Measurements from ENCODE around the gene ARHGAP15.

The ARHGAP15 gene

DNA sequence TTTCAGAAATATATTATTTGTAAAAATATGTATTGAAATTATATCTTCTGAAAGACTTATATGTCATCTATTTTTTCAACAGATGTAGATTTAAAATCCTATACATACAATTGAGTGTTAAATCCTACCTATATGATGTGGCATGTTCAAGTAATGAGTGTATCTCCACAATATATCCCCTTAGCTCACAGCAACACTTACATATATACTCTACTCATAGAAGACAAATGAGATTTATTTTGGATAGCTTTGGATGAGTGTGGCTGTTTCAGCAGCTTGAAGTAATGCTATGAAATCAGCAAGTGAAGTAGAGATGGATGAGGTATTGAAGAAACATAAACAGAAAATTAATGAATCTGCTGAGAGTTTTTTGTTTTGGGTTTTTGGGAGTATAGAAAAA lies 263.1 kb downstream of the ARHGAP15 start:
- no peak for DNase-seq (ENCODE audit: low read depth in 2 of 2, low spot score in 1 of 2)

DNA sequence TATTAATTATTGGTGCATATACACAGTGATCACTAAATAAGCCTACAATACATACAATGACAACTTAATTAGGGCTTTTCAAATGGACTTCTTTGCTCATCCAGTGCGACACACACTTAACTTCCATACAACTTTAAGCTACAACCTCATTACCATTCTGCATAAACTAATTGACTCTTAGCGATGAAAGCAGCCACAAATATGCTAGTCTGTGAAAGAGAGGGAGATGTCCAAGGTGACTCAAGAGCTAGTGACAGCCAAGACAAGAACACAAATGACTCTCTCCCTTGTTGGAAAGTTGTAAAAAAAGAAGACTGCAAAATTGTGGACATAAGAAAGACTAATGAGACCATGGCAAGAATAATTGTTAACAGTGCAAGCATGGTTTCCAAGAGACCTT lies 264.8 kb downstream of the ARHGAP15 start:
- DNase-seq (ENCODE audit: low read depth in 2 of 2, low spot score in 1 of 2) = no peak

DNA sequence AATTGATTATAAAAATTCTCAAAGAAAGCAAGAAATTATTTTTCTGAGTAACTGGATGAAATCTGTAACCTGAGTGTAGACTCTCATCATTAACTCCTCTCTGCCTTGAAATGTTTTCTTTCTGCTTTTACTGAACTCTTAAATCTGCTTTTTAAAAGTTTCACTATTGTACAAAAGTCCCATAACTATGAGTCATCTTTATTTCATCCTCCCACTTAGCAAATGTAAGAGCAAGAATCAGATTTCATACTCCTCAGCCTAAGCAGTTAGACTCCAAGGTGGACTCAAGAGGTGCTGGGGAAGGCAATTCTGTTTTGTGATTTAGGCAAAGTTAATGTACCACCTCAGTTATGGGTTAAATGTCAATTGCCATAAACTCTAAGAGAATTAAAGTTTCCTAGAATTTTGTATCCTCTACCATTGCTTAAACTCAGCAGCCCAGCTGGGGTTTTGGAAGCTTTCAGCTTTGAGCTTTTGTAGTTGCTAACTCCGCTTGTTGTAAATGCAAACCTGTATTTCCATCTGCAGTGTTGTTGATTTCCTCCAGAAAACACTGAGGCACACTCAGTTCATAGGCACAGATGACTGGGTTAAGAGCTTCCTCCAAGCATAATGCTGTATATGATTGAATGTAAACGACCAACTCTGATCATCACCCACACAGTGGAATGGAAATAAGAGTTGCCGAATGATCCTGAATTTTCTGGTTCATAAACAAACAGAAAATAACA lies 268.8 kb downstream of the ARHGAP15 start:
- DNase-seq (ENCODE audit: low read depth in 2 of 2, low spot score in 1 of 2) = no peak

DNA sequence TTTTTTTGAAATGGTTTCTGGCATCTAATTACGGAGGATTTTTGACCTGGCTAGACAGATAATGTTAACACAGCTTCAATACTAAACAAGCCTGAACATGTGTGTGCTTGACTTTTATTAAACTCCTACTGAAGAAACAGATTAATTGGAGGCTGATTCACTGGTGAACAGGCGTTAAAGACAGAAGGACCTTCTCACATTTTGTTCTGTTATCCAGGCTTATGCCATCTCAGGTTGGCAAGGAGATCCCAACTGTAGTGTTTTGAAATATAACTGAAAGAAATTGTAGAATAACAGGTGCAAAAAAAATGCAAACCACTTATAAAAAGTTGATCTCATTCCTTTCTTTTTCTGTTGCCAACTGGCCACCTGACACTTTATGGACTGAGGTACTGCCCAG lies 269.6 kb downstream of the ARHGAP15 start:
- no peak for DNase-seq (ENCODE audit: low read depth in 2 of 2, low spot score in 1 of 2)

DNA sequence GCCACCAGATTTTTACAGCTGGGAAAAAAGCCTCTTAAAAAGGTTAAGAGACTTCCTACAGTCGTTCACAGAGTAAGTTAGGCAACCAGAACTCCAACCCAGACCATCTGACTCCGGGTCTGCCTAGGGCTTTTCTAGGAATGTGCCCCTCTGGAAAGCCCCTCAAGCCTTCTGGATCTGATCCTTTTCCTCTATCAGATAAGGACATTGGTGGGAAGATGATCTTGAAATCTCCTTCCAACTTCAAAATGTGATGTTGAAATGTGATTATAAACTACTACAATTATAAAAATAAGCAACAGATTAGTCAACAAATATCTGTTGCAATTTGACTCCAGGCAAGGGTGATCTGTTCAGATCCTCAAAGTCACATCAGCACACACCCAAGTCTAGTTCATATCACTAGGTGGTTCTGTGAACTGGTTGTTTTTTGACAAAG lies 270.4 kb downstream of the ARHGAP15 start:
- DNase-seq (ENCODE audit: low read depth in 2 of 2, low spot score in 1 of 2) = no peak

DNA sequence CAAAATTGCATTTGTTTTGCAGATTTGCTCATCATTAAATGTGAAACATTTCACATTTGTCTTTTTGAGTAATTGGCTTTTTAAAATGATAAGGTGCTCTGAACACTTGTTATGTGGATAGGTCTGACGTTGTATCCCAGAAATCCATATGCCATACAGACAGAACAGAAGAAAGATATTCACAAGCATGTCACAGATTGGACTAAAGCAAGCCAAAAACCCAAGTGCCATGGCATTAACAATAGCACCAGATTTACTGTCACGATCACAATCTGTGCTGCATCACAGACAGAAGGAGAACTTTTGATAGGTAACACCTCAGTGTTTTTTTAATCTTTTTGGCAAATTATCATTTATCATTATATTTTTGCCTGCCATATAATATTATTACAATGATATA lies 272.6 kb downstream of the ARHGAP15 start:
- no peak for DNase-seq (ENCODE audit: low read depth in 2 of 2, low spot score in 1 of 2)

DNA sequence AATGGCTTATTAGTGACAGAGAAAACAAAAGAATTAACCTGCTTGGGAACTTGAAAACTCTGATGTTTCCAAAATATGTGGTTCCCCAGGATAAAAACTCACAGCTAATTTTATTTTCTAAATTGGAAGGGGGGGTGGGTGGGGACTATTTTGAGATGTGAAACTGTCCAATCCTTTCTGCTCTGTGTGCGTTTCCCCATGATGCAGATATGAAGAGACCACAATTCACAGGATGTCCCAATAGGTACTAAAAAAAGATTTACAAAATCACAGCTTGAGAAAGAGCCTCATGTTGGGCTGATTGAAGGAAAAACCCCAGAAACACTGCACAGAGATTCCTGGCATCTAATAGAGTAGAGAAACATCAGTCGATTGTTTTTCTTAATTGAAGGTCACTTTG lies 273.2 kb downstream of the ARHGAP15 start:
- no peak for DNase-seq (ENCODE audit: low read depth in 2 of 2, low spot score in 1 of 2)

DNA sequence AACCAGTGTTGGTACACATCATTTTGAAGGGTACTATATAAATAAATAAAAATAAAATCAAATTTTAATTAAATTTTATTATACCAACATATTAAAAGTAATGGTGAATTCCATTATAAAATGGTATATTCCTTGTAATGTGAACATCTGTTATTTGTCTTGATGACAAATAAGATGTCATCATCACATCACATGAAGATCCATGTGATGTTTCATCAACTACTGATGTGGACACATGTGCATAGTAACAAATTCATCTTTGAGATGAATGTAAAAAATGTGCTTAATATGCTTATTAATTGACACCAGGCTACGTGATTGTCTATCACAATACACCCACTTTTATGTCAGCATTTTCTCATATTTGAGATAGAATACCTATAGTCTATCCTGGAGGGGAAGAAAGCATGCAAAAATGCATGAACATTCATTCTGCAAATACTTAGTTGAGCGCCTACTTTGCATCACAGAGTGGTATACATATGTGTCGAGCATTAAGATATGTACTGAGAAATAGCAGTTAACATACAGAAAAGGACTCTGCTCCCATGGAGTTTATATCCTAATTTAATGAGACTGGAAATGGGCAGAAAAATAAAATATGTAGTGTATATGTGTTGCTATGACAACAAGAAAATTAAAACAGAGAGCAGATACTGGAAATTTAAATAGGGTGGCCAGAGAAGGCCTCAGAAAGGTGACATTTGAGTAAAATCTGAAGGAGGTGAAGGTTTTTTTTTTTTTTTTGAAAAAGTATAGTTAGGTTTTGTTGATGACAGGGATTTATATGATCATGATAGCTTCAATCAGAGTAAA lies 281.1 kb downstream of the ARHGAP15 start:
- no peak for DNase-seq (ENCODE audit: low read depth in 2 of 2, low spot score in 1 of 2)

DNA sequence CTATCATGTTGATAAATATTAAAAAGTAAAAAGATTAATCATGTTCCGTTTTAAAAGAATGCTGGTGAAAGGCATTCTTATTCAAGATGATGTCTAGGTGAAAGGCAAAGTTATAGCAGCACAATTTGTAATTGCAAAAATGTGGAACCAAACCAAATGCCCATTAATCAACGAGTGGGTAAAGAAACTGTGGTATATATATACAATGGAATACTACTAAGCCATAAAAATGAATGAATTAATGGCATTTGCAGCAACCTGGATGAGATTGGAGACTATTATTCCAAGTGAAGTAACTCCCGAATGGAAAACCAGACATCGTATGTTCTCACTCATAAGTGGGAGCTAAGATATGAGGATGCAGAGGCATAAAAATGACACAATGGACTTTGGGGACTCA lies 286.4 kb downstream of the ARHGAP15 start:
- DNase-seq (ENCODE audit: low read depth in 2 of 2, low spot score in 1 of 2) = no peak

DNA sequence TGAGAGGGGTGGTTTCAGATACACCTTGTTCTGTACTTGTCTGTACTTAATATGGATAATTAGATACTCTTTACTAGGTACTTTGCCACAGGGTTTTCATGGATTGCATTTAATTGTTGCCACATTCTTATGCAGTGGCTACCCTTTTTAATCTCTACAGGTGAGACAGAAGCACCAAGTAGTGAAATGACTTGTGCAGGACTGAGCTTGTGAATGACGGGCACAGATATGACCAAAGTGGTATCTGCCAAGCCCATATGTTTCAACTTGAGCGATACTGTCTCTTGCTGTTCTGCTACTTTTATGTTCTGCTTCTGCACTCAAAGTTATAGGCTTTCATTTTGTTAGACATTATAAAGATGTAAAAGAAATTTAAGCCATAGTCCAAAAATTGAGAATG lies 288.2 kb downstream of the ARHGAP15 start:
- DNase-seq (ENCODE audit: low read depth in 2 of 2, low spot score in 1 of 2) = no peak

DNA sequence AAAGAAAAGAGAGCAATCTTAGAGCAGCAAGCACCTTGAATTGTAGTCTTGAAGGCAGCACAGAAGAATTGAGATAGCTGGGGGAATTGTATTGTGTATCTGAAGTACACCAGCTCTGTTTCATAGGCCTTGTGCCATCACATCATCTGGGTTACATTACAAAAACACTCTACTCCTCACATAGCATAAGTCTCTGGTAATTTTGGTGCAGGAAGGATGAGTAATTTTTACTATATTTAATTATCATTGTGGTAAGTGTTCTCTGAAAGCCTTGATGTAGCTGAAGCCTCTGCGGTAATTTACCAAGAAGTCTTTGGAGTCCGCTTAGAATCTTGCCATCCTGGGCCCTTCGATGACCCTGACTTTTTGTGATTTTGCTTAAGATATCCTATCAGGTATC lies 291.1 kb downstream of the ARHGAP15 start:
- no peak for DNase-seq (ENCODE audit: low read depth in 2 of 2, low spot score in 1 of 2)

DNA sequence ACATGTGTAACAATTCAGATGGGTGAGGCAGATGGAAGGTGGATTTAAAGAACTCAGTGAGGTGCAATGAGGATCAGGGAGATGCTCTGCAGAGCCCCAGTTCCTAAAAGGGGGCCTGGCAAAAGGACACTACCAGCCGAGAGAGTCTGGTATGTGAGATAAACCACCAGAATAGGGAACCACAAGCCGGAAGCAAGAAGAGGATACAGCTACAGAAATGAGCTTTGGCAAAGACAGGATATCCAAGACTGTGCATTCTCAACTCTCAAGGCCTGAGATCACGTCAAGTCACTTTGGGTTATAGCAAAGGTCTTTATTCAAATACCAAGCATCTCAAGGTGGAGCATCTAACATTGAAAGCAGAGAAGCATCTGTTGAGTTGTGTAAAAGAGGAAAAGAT lies 293.5 kb downstream of the ARHGAP15 start:
- DNase-seq (ENCODE audit: low read depth in 2 of 2, low spot score in 1 of 2) = no peak

DNA sequence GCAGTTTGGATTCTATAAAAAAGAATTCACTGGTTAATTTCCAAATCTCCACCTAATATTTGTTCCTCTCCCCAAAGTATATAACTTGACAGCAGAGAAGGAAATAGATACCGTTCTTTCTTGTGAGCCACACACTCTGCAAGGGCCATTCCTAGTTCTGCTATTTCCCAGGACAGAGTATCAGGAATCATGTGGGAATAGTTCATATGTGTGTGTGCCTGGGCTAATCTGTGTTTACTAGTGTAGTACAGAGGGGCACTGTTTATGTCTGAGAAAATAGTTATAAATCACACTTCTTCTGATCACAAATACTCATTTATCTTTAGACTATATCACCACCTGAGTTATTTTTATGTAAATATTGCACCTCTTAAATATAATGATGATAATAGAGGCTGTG lies 296.7 kb downstream of the ARHGAP15 start:
- no peak for DNase-seq (ENCODE audit: low read depth in 2 of 2, low spot score in 1 of 2)

DNA sequence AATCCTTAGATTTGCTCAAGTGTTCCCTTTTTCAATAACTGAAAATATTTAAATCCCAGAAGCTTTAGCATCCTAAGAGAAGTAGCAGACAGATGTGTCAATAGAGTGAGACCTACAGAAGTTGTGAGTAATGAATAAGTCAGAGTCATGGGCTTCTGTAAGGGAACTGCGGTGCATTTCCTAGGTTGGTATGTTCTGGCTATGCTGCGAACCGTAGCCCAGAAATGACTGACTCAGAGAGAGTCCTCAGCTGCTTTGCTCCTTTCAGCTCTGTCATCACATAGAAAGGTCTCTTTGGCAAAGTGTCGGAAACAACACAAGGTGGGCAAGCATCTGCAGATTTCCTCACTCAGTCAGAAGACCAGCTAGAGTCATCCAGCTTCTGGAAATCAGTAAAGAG lies 297.1 kb downstream of the ARHGAP15 start:
- DNase-seq (ENCODE audit: low read depth in 2 of 2, low spot score in 1 of 2) = no peak

DNA sequence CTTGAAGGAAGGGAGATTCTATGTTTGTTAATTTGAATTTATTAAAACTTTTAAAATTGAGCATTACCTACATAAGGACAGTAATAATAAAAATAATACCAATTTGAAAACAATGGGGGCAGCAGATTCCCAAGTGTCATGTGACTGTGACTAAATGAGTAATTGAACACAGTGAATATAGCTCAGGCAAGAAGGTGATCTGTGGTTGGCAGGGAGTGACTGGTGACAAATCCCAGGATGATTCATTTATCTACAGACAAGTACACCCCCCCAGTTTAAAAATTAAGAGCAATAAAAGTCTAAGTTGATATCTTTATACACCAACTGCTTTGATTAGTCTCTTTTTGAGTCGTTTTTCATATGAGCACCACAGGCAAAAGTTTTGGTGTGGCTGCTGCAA lies 299.5 kb downstream of the ARHGAP15 start:
- no peak for DNase-seq (ENCODE audit: low read depth in 2 of 2, low spot score in 1 of 2)

DNA sequence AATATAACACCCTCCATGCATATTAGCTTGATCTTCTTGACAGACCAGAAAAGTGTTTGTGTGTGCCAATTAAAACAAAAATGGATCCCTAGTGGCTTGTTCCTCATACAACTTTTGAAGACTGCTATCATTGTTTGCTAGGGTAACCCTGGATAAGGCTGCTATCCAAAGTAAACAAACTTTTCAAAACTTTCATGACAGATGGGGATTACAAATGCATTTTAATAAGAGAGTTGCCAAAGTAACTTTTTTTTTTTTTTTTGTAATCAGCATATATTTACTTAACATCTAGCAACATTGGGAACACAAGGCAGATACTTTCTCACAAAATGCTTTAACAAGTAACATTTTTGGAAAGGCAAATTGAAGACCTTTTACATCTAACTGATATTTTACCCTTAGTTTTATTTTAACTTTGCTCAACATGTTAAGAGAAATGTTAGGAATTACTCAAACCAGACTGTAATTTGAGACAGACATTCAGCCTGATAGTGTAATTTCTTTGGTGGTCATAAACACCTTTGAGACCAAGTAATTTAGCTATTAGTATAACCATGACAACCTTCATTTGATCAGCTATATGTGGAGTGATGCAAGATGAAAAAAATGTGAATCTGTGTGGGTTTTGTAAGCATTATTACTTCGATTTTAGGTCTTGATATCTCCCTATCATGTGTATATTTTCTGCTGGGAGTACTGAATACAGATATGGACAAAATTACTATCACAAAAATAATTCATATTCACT lies 300.9 kb downstream of the ARHGAP15 start:
- DNase-seq (ENCODE audit: low read depth in 2 of 2, low spot score in 1 of 2) = no peak

DNA sequence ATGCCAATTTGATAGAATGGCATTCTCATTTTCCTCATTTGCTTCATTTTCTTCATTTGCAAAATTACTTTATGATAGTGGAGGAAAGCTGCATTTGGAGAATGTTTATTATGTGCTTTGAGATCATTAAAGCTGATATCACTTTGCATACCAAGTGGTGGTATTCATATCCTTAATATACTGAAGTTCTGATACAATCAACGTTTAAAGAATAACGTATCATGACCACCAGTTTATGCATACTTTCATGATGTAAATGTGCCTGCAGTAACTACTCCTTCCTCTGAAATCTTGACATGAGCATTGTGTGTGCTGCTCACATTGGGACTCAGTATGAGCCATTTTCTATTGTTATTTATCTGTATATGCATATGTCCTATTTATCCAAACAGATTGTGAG lies 302.1 kb downstream of the ARHGAP15 start:
- no peak for DNase-seq (ENCODE audit: low read depth in 2 of 2, low spot score in 1 of 2)

DNA sequence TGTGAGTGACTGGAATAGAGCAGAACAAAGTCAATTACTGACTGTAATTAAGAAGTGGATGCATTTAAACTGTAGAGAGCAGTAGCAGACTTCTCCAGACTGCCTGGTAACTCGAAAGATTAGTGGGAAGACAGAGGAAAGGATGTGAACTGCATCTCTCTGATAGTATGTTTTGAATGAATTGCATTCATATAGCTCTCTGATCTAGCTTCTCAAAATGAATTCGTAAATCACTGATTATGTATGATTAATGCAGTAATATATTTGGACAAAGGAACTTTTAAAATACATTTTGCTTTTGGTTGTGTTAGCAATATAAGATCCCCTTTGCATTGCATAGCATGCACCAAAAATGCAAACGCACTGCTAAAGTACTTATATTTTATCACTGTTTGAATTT lies 304.0 kb downstream of the ARHGAP15 start:
- DNase-seq (ENCODE audit: low read depth in 2 of 2, low spot score in 1 of 2) = no peak

DNA sequence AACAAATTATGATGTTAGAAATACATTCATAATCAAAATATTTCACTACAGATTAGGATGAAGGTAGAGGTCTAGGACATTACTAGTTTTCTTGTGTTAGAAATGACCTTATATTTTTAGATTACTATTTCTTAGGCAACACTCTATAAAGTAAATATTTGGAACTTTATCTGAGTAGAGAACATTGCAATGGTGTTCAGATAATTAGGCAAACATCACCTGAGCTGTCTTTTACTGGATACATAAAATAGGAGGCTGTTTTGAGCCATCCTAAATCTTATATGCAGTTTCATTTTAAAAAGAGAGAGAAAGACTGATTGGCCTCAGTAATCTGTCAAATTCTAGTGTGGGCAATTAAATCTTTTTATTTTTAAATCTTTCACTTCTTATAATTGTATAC lies 304.6 kb downstream of the ARHGAP15 start:
- no peak for DNase-seq (ENCODE audit: low read depth in 2 of 2, low spot score in 1 of 2)

DNA sequence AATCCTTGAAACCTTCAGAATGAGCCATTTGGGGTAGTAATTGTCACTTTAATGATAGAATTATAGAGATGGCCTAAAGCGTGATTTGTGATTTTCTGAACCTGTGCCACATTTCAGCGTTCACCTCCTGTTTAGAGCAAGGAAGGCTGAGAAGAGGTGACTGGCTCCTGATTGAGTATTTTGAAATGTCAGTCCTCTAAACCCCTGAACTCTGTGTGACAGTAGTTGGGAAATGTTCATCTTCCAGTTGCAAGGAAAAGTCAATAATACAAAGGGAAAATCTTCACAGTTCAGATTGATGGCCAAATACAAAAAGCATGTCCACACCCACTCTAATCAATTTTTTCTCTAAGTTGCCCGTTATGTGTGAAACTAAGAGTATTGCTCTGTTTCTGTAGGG lies 305.2 kb downstream of the ARHGAP15 start:
- no peak for DNase-seq (ENCODE audit: low read depth in 2 of 2, low spot score in 1 of 2)

DNA sequence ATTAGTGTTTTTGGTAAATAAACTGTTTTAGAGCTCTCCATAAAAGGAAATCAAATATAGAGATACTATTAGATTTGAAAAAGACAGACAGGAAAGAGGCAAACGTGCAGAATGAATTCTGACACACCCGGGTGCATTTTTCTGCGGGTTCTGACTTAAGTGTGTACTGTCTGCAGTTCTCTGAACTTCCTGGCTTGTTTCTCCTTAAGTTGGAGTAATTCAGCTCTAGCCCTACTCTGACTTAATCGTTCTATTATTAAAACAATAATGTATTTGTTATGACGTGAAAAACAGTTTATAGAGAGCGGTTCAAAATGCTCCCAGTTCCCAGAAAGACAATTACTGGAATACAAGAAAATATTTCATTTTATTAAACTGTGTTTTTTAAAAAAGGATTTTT lies 305.9 kb downstream of the ARHGAP15 start:
- no peak for DNase-seq (ENCODE audit: low read depth in 2 of 2, low spot score in 1 of 2)

DNA sequence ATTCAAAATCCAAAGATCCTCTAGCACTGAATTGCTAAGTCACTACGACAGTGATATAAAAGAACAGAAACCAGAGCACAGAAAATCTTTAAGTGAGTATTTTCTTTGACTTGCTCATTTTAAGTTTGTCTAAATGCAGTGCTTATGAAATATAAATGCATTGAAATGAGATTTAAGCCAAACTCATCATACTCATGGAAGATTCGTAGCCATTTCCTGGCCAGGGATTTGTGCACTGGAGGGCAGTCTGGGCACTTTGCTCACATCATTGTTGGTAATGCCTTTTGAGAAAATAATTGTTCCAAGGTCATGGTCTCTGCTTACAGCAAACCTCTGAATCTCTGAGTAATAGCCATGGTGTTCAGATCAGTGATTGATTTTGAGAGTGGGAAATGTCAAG lies 307.7 kb downstream of the ARHGAP15 start:
- DNase-seq (ENCODE audit: low read depth in 2 of 2, low spot score in 1 of 2) = no peak

All from stimulated activated CD8-positive, alpha-beta memory T cell treated with anti-CD3 and anti-CD28 coated beads, Interleukin-4, amount 100 ng/mL, for 4 hours (primary cell).